Hematopoietic multipotent progenitor cell treated with erythropoietin and hydrocortisone succinate and interleukin-3 and kit ligand, for 17 days (in vitro differentiated cells): ENCODE measurements around the gene CAPSL.
"Not testable (repeated sequence)": the region's sequence is repeated elsewhere in the genome, so short reads cannot be mapped to it uniquely, and the experiment has no call there.

Experiments used
- DNase-seq: peaks from one replicate; pipeline ENCODE4 v3.0.0-alpha.2; 2015; ENCODE audit warnings: low spot score

Gene CAPSL

DNA sequence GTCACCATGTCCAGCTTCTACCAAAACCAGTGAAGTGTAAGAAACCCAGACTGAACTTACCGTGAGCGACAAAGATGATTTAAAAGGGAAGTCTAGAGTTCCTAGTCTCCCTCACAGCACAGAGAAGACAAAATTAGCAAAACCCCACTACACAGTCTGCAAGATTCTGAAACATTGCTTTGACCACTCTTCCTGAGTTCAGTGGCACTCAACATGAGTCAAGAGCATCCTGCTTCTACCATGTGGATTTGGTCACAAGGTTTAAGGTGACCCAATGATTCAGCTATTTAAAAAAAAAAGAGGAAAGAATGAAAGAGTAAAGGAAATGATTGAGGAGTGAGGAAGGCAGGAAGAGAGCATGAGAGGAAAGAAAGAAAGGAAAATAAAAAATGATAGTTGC is 62.0 kb downstream of the CAPSL start:
- no peak for DNase-seq

- no peak for DNase-seq
These were observed 67.8 kb downstream of the CAPSL start for GRCh38 chr5:35870605-35871004.

- DNase-seq = no peak
These were observed 68.6 kb downstream of the CAPSL start for GRCh38 chr5:35869685-35870277.

DNA sequence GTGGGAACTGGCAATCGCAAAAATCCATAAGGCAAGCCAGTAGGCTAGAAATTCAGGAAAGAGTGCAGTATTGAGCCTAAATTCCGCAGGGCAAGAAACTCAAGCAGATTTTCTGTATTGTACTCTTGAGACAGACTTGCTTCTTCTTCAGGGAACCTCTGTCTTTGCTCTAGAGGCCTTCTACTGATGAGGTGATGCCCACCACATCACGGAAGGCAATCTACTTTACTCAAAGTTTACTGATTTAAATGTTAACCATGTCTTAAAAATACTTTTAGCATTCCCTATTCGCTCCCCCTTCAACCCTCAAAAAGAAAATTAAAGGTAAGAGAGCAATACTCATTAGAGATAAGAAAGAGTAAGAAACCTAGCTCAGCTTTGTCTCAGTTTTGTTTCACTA is 70.4 kb downstream of the CAPSL start:
- DNase-seq = no peak

DNA sequence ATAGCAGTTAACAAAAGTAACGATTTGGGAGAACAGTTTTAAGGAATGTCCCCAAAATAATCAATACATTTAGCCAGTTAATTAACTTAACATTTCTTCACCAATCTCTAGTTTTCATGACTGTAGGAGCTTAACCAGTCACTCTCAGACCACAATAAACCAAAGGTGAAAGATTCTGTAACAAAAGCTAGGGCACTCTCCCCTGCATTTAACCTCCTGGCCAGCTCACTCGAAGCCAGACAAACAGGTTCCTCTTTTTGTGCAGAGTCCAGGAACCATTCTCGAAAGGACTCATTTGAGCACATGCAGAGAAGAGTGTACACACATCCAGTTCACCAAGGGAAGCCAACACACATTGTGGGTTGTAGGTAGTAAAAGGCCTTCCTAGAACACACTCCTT is 75.3 kb downstream of the CAPSL start:
- DNase-seq = no peak

GRCh38 chr5:35862126-35862525 is 76.3 kb downstream of the CAPSL start:
- no peak for DNase-seq

DNA sequence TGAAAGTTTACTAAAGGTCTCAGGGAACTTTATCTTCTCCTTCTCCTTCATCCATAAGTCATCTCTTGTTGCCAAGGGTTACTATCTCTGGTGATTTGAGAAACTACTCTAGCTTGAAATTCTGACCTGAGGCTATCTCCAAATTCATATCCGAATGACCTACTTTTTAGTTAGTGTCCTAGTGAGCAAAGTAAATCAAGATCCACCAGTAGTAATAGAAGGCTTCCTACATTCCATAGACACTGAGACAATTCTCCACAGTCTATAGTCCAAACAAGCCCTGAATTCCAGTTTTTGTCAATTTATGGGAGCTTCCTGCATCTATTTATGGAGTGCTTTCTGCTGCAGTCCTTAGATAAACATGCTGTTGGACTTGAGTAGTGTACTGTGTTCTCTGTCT is 76.7 kb downstream of the CAPSL start:
- no peak for DNase-seq

- no peak for DNase-seq
These were observed 77.7 kb downstream of the CAPSL start for GRCh38 chr5:35860686-35861085.

DNA sequence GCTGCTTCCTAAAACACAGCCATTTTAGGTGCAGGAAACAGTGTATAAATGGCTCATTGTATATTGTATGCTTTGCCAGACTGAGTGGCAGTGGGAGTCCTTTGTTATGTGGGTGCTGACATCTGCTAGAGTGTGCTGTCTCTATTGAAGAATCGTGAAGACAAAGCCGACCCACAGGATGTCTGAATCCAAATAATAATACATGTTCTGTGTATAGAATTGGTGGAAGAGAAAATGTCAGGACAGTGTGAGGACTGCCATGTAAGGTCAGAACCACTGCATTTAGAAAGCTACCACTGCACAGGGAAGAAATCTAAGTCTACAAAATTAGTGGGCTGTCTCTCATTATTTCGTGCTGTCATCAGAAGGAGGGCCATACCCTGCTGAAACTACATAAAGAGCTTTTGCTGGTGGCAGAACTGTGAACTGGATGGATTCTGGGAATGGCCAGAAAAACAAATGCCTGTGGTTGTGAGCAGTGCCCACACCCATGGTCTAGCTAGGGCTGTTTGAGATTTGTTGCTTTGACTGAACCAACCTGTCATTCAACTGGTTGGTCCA is 79.2 kb downstream of the CAPSL start:
- DNase-seq = no peak

DNA sequence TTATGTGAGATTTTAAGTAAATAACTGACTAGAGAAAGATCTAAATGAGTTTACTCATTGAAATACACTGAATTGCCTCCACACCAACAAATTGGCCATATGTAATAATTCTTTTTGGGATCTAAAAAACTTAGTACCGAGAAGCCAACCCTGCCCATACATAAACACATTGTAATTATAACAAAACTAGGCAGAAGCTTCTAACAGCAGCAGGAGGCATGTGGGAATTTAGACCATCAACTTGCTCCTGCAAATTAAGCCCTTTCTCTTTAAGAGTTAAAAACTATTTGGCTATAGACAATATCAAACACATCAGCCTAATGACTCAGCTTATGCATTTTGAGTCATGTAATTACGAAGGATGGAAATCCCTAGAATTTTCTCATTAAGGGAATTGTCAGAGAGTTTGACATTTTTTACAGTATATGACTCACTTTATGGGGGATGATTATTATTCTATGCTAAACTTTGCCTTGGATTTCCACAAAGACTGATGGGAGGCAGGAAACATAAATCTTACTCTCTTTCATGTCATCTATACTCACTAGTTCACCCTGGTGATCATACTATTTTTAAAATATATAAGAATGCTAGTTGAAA is 80.7 kb downstream of the CAPSL start:
- no peak for DNase-seq

- no peak for DNase-seq
These were observed 81.6 kb downstream of the CAPSL start, which contains the start of gene IL7R for GRCh38 chr5:35856765-35857351. Gene IL7R, plus strand, starts transcription at chr5:35856891. Its CDS starts 87 bp downstream, at chr5:35856978.

DNA sequence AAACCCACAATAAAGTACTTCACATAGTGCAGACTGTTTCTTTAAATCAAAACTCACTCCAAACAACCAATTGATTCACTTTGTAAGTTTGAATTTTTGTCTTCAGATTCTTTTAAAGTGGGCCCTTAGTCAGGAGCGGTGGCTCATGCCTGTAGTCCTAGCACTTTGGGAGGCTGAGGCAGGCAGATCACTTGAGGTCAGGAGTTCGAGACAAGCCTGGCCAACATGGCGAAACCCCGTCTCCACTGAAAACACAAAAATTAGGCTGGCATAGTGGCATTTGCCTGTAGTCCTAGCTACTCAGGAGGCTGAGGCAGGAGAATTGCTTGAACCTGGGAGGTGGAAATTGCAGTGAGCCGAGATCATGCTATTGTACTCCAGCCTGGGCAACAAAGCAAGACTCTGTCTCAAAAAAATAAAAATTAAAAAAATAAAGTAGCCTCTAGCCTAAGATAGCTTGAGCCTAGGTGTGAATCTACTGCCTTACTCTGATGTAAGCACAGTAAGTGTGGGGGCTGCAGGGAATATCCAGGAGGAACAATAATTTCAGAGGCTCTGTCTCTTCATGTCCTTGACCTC is 82.1 kb downstream of the CAPSL start:
- not testable (repeated sequence) for DNase-seq

GRCh38 chr5:35855187-35855586 is 83.2 kb downstream of the CAPSL start:
- DNase-seq = no peak
